GM12878 (cell line): Measurements from ENCODE around the gene TRAPPC11. TPM values are rescaled to one million over a fixed set of nuclear protein-coding genes. Genes with fewer than 3 reads are reported as not detected.
"Not testable (repeated sequence)": the region's sequence is repeated elsewhere in the genome, so short reads cannot be mapped to it uniquely, and the experiment has no call there.

Source experiments
- ATAC-seq: fragments of 200-7000 bp; cut with Tn5 transposase; 3 replicates; pipeline ENCODE4 v1.9.1; 2020; ENCODE audit warnings: mild to moderate bottlenecking, moderate library complexity
- BruUV-seq: library from RNA; stranded (reverse); fragments of 400-500 nt; replicated peaks from 2 replicates; lab custom pipeline; 2021; lab: Mats Ljungman, UMichigan
- CTCF ChIA-PET: fragments of 300-600 bp; sonication (Branson Sonifier 250); formaldehyde crosslinking; extraction: SDS; loops from one replicate; lab custom pipeline; 2021; ENCODE audit warnings: inconsistent platforms; lab: Yijun Ruan, JAX
- POLR2A ChIA-PET: fragments of 350-600 bp; formaldehyde crosslinking; extraction: SDS; loops from one replicate; lab custom pipeline; 2021; ENCODE audit warnings: inconsistent platforms; lab: Charles Lee
- RAD21 ChIA-PET: fragments of 300-600 bp; sonication (Branson Sonifier 250); formaldehyde crosslinking; loops from one replicate; lab custom pipeline; 2023; ENCODE audit warnings: antibody characterized with exemption; ENCODE audit not compliant: unreplicated experiment; lab: Charles Lee
- SMC1A ChIA-PET: fragments of 300-600 bp; sonication (Branson Sonifier 250); formaldehyde crosslinking; loops from one replicate; lab custom pipeline; 2023; ENCODE audit not compliant: unreplicated experiment, uncharacterized antibody; lab: Charles Lee
- DNase-seq: peaks from one replicate; pipeline ENCODE4 v3.0.0-alpha.2; 2011; ENCODE audit warnings: low read depth, low spot score
- FAIRE-seq: peaks from 3 replicates; lab custom pipeline; 2011; peaks lifted over from hg19 to GRCh38; lab: Jason Lieb, UNC
- H2AFZ ChIP-seq: 2 replicates; pipeline ENCODE4 v1.6.0; 2011; ENCODE audit warnings: low read depth, low read length, control low read depth; ENCODE audit not compliant: control insufficient read depth
- H3K27ac ChIP-seq: 2 replicates; pipeline ENCODE4 v1.5.1; 2011; ENCODE audit warnings: control low read depth; ENCODE audit not compliant: control insufficient read depth, insufficient read depth
- H3K27me3 ChIP-seq, 2 experiments: replicated peaks in 1 of 2; 2 replicates each; pipeline versions ENCODE4 v1.6.0 to v1.6.1; 2011; ENCODE audit warnings: low read length in 1 of 2; ENCODE audit not compliant: control insufficient read depth in 2 of 2, insufficient read depth in 2 of 2
- H3K36me3 ChIP-seq, 2 experiments: 2 replicates each; pipeline ENCODE4 v1.5.1; 2011; ENCODE audit warnings: low read length in 1 of 2; ENCODE audit not compliant: control insufficient read depth in 2 of 2, insufficient read depth in 2 of 2
- H3K4me1 ChIP-seq: 2 replicates; pipeline ENCODE4 v1.6.1; 2011; ENCODE audit warnings: mild to moderate bottlenecking, low read length, moderate library complexity, mixed read lengths; ENCODE audit not compliant: control insufficient read depth, insufficient read depth
- H3K4me2 ChIP-seq: 2 replicates; pipeline ENCODE4 v1.6.0; 2011; ENCODE audit warnings: control low read depth; ENCODE audit not compliant: control insufficient read depth, insufficient read depth
- H3K4me3 ChIP-seq: fragments of 200-600 bp; sonication (generic); 2 replicates; pipeline ENCODE4 v1.5.1; 2016
- H3K79me2 ChIP-seq: 2 replicates; pipeline ENCODE4 v1.6.0; 2011; ENCODE audit warnings: low read length; ENCODE audit not compliant: control insufficient read depth, insufficient read depth
- H3K9ac ChIP-seq: 2 replicates; pipeline ENCODE4 v1.8.0; 2011; ENCODE audit warnings: low read length, control low read depth, mixed read lengths; ENCODE audit not compliant: control insufficient read depth, insufficient read depth
- H3K9me3 ChIP-seq: replicated peaks from 3 replicates; pipeline ENCODE4 v1.5.1; 2011; ENCODE audit warnings: mild to moderate bottlenecking, low read length; ENCODE audit not compliant: control insufficient read depth, insufficient read depth
- H4K20me1 ChIP-seq: 2 replicates; pipeline ENCODE4 v1.6.0; 2011; ENCODE audit not compliant: control insufficient read depth, insufficient read depth
- BHLHE40 ChIP-seq, 2 experiments: fragments of 450-650 bp in 1 of 2; IDR thresholded peaks; 2 replicates each; pipeline ENCODE4 v1.6.1; 2011 to 2017; ENCODE audit warnings: low read depth in 2 of 2, borderline replicate concordance in 1 of 2, improper control_type of control experiment in 1 of 2, low read length in 1 of 2, mild to moderate bottlenecking in 1 of 2
- BRCA1 ChIP-seq: IDR thresholded peaks from 2 replicates; pipeline ENCODE4 v1.6.1; 2011; ENCODE audit warnings: low read depth, low read length, improper control_type of control experiment
- CBX3 ChIP-seq: fragments of 200-600 bp; sonication (generic); IDR thresholded peaks from 2 replicates; pipeline ENCODE4 v1.6.1; 2016; ENCODE audit warnings: low read depth, borderline replicate concordance
- CHD4 ChIP-seq: fragments of 200-600 bp; sonication (generic); IDR thresholded peaks from 2 replicates; pipeline ENCODE4 v1.6.1; 2016; ENCODE audit warnings: mild to moderate bottlenecking
- MEF2B ChIP-seq: fragments of 450-650 bp; IDR thresholded peaks from 2 replicates; pipeline ENCODE4 v1.6.1; 2018; ENCODE audit warnings: mild to moderate bottlenecking, moderate library complexity; ENCODE audit not compliant: partially characterized antibody, poor library complexity, severe bottlenecking
- PAX5 ChIP-seq: IDR thresholded peaks from 2 replicates; pipeline ENCODE4 v1.6.1; 2011; ENCODE audit warnings: low read depth, low read length, borderline replicate concordance
- RCOR1 ChIP-seq: conservative IDR thresholded peaks from 2 replicates; pipeline ENCODE4 v1.6.1; 2012; ENCODE audit warnings: low read depth, low read length, improper control_type of control experiment
- SREBF1 ChIP-seq: IDR thresholded peaks from 2 replicates; pipeline ENCODE4 v1.6.1; 2012; ENCODE audit warnings: mild to moderate bottlenecking, low read length
- WGBS: methylation state at CpG from one replicate; pipeline ENCODE4 v1.1.6; 2016; ENCODE audit warnings: low lambda C conversion rate; ENCODE audit not compliant: insufficient replicate concordance, insufficient coverage; ENCODE audit errors: missing lambda C conversion rate; 5-methylcytosine and 5-hydroxymethylcytosine counted together
- in situ Hi-C: fragments of 300-500 bp; cut with MboI; formaldehyde crosslinking; loops from 9 replicates; pipeline ENCODE4 v1.14.3; 2018; ENCODE audit warnings: mixed read lengths
- intact Hi-C: fragments of 100-400 bp; cut with micrococcal nuclease; formaldehyde crosslinking; loops from one replicate; pipeline ENCODE4 v1.14.2; 2022; ENCODE audit not compliant: unreplicated experiment
- polyA plus RNA-seq, 11 experiments: library from polyadenylated mRNA; depleted of rRNA in 4 of 11; unstranded in 6 of 11; stranded (reverse) in 5 of 11; fragments of >200 nt; fragmentation: Nextera tagmentation in 4 of 11; fragmentation: Illumina TruSeq in 1 of 11; extraction: Ambion mirVana in 4 of 11; extraction: Trizol in 1 of 11; gene quantifications; 1 replicate in 1 of 11; 2 replicates in 10 of 11; pipeline versions ENCODE4 v1.2.1 to v1.2.3, GENCODE V29; 2011 to 2016; ENCODE audit warnings: inconsistent platforms in 2 of 11, missing spikeins in 2 of 11, low read depth in 1 of 11
- total RNA-seq, 4 experiments: library from RNA; depleted of rRNA in 3 of 4; stranded (reverse); fragments of >200 nt in 3 of 4; fragmentation: Illumina TruSeq in 1 of 4; extraction: Trizol in 1 of 4; gene quantifications; 2 replicates each; pipeline versions ENCODE4 v1.2.1 to v1.2.3, GENCODE V29; 2013 to 2021
- TF ChIP-seq, protein P1 (sequence below): fragments of 450-650 bp; IDR thresholded peaks from 2 replicates; pipeline ENCODE4 v1.6.1; 2018; ENCODE audit warnings: borderline replicate concordance, mild to moderate bottlenecking; ENCODE audit not compliant: partially characterized antibody
- TF ChIP-seq, protein P2 (sequence below): fragments of 450-650 bp; IDR thresholded peaks from 2 replicates; pipeline ENCODE4 v1.6.1; 2017; ENCODE audit warnings: mild to moderate bottlenecking

The TRAPPC11 gene
- total and polyA plus RNA-seq, 10 of the 15 experiments (the other 5 are each of a cell fraction or from before 2014, with no cell fraction given), result 7.3 to 40.5 (median 22.3) TPM

DNA sequence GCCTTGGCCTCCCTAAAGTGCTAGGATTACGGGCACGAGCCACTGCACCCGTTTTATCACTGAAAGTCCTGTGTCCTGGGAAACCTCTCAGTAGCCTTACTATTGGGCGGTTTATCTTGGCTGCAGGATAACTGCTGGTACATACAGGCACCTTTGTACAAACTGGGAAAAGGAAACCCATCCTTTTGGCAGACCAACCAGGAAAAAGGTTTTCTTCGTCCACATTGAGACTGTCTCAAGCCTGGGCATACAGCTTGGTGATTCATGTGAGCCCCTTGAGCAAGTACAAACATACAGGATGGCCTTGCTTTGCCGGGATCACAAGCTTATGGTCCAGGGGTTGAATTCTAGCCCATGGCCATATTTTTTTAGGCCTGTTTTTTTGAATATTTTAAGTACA is 32.9 kb upstream of the TRAPPC11 start:
- intact Hi-C loops (loop anchor here (10.0 kb wide), 2 partner anchors 469 to 539 kb away; no protein-coding TSS in a partner anchor), in situ Hi-C loops (no loop called here)
- POLR2A ChIA-PET, result no interaction called here
- Histone ChIP-seq H3K4me2 (no peak overlapping the region), H3K79me2 (no peaks in the 10 kb centered on the region), H3K9ac (no peak overlapping the region), H3K9me3 (no peaks in the 10 kb centered on the region), H2AFZ (no peak overlapping the region), H3K27me3 (no peaks in the 10 kb centered on the region; a peak in 1 of 4 replicates), H3K27ac (no peak overlapping the region)
- FAIRE-seq (no peak), DNase-seq (no peak), ATAC-seq (no peak)
- no TSS peak for BruUV-seq
- 52% methylated on average over 6 of the region's 6 CpGs for WGBS
- RAD21 ChIA-PET, result no interaction called here
- CTCF ChIA-PET, result interaction anchor here (0.6 to 0.7 kb wide), 2 partner anchors 53 to 553 kb away, joined by 3 read pairs; no protein-coding TSS in a partner anchor
- SMC1A ChIA-PET, result interaction anchor here (1.0 kb wide), 1 partner anchor 13 kb away, joined by 3 read pairs; no protein-coding TSS in a partner anchor
- TF ChIP-seq SREBF1 (no peak), CHD4 (no peak), RCOR1 (no peak), CBX3 (no peak), BHLHE40 (IDR thresholded peaks at IDR 0.05; ENCODE audit: borderline replicate concordance in 1 of 2, low read depth in 2 of 2, low read length in 1 of 2) (no peak), PAX5 (no peak), MEF2B (no peak), BRCA1 (no peak)
- TF ChIP-seq, protein P1, sequence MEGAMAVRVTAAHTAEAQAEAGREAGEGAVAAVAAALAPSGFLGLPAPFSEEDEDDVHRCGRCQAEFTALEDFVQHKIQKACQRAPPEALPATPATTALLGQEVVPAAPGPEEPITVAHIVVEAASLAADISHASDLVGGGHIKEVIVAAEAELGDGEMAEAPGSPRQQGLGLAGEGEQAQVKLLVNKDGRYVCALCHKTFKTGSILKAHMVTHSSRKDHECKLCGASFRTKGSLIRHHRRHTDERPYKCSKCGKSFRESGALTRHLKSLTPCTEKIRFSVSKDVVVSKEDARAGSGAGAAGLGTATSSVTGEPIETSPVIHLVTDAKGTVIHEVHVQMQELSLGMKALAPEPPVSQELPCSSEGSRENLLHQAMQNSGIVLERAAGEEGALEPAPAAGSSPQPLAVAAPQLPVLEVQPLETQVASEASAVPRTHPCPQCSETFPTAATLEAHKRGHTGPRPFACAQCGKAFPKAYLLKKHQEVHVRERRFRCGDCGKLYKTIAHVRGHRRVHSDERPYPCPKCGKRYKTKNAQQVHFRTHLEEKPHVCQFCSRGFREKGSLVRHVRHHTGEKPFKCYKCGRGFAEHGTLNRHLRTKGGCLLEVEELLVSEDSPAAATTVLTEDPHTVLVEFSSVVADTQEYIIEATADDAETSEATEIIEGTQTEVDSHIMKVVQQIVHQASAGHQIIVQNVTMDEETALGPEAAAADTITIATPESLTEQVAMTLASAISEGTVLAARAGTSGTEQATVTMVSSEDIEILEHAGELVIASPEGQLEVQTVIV, result no peak
- TF ChIP-seq, protein P2, sequence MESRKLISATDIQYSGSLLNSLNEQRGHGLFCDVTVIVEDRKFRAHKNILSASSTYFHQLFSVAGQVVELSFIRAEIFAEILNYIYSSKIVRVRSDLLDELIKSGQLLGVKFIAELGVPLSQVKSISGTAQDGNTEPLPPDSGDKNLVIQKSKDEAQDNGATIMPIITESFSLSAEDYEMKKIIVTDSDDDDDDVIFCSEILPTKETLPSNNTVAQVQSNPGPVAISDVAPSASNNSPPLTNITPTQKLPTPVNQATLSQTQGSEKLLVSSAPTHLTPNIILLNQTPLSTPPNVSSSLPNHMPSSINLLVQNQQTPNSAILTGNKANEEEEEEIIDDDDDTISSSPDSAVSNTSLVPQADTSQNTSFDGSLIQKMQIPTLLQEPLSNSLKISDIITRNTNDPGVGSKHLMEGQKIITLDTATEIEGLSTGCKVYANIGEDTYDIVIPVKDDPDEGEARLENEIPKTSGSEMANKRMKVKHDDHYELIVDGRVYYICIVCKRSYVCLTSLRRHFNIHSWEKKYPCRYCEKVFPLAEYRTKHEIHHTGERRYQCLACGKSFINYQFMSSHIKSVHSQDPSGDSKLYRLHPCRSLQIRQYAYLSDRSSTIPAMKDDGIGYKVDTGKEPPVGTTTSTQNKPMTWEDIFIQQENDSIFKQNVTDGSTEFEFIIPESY, result no peak
- TF ChIP-seq, all 136 proteins: peak for 0
- no peaks in the 10 kb centered on the region for H4K20me1 ChIP-seq
- no peaks in the 10 kb centered on the region for H3K4me1 ChIP-seq
- no peaks in the 10 kb centered on the region for H3K36me3 ChIP-seq
- H3K4me3 ChIP-seq, result no peak overlapping the region

GRCh38 chr4:183627286-183627685 is 31.8 kb upstream of the TRAPPC11 start:
- H3K27me3 ChIP-seq, H3K36me3 ChIP-seq, H3K27ac ChIP-seq, H4K20me1 ChIP-seq, H3K9me3 ChIP-seq, H3K4me1 ChIP-seq, CTCF ChIA-PET, H3K4me2 ChIP-seq, DNase-seq, in situ Hi-C loops, H3K79me2 ChIP-seq, H2AFZ ChIP-seq, H3K9ac ChIP-seq, FAIRE-seq, BruUV-seq, ATAC-seq, H3K4me3 ChIP-seq, RAD21 ChIA-PET: not testable (repeated sequence)
- intact Hi-C loops, result loop anchor here (10.0 kb wide), 2 partner anchors 468 to 538 kb away; no protein-coding TSS in a partner anchor
- POLR2A ChIA-PET, result interaction anchor here (0.5 kb wide), 1 partner anchor 17 kb away, joined by 7 read pairs; no protein-coding TSS in a partner anchor
- 32% methylated on average over 5 of the region's 5 CpGs for WGBS
- SMC1A ChIA-PET, result interaction anchor here (1.0 kb wide), 1 partner anchor 14 kb away, joined by 3 read pairs; no protein-coding TSS in a partner anchor
